Stimulated activated CD8-positive, alpha-beta memory T cell treated with anti-CD3 and anti-CD28 coated beads, Interleukin-7, amount 100 ng/mL, for 48 hours (primary cell): ENCODE data around the gene LAMC1.

Source experiments
- DNase-seq, 2 donors: peaks; one replicate each; pipeline ENCODE4 v3.0.0-alpha.2; 2020; ENCODE audit warnings: low read depth in 1 of 2; ENCODE audit errors: extremely low read depth in 1 of 2

LAMC1 gene

DNA sequence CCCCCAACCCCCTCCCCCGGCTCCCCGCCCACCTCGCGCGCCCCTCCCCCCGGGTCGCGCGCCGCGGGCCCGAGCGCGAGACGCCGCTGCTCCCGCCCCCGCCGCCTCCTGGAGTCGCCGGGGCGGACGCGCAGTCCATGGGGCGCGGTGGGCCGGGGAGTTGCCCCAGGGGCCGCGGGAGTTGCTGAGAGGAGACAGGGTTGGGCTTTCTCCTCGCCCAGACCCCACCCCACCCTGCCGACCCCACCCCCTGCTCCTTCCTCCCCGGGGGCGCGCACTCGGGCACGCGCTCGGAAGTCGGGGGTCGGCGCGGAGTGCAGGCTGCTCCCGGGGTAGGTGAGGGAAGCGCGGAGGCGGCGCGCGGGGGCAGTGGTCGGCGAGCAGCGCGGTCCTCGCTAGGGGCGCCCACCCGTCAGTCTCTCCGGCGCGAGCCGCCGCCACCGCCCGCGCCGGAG lies at the start of gene LAMC1:
Gene LAMC1, plus strand, starts transcription at position 275 of the 455 bp plus-strand sequence. CDS start 297 bp downstream, outside the sequence.
- DNase-seq, result no peak

DNA sequence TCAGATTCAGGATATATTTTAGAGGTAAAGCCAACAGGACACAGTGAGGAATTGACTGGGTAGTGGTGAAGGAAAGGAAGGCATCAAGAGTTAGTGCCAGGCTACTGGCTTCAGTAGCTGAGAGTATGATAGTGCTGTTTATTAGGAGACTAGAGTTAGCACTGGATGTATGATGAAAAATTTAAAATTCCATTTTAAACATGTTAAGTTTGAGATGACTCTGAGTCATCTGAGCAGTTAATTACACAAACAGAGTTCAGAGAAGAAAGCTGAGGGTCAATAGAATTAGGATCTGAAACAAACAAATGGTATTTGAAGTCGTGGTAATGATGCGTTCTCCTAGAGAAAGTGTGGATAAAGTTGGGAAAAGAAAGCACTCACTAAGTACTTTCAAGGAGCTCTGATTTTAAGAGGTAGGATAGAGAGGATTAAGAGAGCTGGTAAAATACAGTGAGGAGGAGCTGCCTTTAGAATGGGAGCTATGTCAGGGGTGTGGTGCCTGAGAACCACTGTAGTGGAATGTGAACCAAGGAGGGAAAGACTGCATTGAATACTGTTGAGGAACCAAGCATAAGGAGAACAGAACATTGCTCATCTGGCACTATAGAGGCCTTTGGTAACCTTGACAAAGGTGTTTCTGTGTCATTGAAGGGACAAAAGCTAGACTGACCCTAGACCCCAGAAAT lies 48.6 kb upstream of the LAMC1 start:
- DNase-seq, result no peak

DNA sequence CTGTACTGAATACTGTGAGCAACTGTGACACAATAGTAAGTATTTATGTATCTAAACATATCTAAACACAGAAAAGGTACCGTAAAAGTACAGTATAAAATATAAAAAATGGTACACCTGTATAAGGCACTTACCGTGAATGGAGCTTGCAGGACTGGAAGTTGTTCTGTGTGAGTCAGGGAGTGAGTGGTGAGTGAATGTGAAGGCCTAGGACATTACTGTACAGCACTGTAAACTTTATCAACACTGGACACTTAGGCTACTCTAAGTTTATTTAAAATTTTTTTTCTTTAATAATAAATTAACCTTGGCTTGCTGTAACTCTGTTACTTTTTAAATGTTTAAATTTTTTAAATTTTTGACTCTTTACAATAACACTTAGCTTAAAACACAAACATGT lies 45.7 kb upstream of the LAMC1 start:
- no peak for DNase-seq

DNA sequence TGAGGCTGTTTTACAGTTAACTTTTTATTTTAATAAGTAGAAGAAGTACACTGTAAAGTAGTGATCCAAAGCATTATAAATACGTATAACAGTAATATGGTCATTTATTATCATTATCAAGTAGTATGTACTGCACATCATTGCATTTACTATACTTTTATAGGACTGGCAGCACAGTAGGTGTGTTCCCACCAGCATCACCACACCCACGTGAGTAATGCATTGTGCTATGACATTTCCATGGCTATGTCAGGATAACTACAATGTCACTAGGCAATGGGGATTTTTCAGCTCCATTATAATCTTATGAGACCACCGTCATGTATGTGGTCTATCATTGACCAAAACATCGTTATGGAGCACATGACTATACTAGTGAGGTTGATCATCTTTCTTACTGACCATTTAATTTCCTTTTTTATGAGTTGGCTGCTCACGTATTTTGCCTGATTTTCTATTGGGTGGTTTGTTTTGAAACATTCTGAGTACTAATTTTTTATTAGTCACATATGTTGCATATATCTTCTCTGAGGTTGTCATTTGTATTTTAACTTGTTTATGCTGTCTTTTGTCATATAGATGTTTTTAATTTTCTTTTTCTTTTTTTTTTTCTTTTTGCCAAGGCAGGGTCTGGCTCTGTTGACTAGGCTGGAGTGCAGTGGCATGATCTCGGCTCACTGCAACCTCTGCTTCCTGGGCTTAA lies 44.9 kb upstream of the LAMC1 start:
- DNase-seq, result no peak

DNA sequence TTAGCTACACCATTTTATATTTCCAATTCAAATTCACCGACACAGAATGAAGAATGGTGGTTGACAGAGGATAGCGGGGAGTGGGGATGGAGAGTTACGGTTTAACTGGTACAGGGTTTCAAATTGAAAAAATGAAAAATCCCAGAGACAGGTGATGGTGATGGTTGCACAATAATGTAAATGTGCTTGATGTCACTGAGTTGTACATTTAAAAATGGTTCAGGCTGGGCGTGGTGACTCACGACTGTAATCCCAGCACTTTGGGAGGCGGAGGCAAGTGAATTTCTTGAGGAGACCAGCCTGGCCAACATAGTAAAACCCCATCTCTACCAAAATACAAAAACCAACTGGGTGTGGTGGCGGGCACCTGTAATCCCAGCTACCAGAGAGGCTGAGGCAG lies 39.1 kb upstream of the LAMC1 start:
- DNase-seq, result no peak

DNA sequence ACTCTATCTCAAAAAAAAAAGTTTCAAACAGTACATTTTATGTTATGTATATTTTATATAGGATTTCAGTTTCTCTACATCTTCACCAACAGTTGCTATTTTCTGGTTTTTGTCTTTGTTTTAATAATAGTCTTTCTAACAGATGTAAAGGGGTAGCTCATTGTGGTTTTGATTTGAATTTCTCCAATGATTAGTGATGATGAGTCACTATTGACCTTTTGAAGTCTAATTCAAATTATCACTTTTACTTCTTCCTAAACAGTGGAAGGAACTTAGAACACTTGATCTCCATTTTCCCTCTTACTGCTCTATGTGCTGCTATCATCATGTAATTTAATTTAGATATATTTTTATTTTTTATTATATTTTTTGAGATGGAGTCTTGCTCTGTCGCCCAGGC lies 38.6 kb upstream of the LAMC1 start:
- no peak for DNase-seq

DNA sequence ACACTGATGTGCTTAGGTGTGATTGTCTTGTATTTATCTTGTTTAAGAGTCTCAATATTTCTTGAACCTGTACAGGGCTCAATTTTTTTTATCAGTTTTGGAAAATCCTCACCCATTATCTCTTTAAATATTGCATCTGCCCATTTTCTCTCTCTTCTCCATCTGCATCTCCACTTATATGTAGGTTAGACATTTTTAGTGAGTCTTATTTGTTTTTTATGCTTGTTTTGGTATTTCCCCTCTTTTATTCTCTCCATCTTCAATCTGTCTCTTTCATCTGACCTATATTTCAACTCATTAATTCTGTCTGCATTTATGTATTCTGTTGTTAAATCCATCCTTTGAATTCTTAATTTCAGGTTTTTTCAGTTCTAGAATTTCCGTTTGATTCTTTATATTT lies 37.3 kb upstream of the LAMC1 start:
- no peak for DNase-seq

DNA sequence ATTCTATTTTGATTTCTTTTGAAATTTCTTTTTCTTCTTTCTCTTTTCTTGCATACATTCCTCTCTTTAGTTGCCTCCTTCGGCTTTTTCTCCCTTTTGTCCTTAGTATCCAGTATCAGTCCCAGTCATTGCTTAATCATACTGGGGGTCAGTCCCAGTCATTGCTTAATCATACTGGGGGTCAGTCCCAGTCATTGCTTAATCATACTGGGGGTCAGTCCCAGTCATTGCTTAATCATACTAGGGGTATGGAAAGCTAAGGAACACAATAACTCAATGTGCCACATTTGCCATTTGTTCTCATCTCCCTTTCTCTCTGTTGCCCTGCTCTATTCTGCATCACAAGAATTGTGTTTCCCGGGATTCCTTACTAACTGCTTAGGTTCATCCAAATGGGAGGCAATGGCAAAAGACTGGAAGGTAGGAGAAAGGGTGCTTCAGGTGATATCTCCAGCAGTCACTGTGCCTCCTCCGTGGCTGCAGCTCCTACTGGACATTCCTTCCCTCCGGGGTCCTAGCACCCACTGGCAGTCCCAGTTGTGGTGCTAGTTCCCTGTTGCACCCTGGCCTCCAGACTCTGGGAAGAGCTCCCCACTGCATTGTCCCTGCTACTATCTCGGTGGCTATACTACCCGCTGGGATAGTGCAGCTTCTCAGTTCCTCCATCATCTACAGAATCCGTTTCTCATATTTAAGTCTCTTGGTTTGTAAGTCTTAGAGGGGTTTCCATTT lies 32.6 kb upstream of the LAMC1 start:
- DNase-seq, result no peak

DNA sequence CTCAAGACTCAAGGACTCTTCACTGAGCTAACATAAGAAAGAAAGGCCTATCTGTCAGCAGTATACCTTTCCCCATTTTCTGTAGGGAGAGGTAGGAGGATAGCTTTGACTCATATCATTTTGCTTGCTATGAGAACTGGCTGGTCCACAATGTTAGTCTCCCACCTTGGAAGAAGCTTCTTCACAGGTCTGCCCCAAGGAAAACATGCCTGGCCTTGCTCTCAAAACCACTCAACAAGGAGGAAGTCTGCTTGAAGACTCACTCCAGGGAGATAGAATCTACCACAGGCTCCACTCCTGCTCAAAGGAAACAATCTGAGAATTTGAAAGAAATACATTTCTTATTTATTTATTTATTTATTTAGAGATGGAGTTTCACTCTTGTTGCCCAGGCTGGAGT lies 29.5 kb upstream of the LAMC1 start:
- DNase-seq, result no peak

DNA sequence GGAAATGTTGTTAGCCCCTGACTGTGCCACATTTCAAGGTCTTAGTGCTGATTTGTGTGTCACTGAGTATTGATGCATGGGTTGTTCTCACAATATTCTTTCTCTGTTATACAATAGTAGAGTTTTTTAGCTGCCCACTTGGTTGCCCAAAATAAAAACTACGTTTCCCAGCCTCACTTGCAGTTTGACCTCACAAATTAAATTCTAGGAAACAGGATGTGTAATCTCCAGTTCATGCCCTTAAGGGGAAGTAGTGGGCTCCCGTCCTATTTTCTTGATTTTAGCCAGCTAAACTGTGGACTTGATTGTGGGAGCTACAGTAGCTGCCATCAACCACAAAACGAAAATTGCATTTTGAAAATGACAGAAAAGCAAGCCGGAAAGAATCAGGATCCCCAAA lies 27.3 kb upstream of the LAMC1 start:
- DNase-seq, result no peak

DNA sequence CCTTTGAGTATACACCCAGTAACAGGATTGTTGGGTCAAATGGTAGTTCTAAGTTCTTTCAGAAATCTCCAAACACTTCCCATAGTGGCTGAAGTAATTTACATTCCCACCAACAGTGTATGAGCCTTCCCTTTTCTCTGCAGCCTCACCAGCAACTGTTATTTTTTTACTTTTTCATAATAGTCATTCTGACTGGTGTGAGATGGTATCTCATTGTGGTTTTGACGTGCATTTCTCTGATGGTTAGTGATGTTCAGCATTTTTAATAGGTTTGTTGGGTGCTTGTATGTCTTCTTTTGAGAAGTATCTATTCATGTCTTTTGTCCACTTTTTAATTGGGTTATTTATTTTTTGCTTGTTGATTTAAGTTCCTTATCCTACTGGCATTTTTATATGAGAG lies 26.4 kb upstream of the LAMC1 start:
- DNase-seq, result no peak

DNA sequence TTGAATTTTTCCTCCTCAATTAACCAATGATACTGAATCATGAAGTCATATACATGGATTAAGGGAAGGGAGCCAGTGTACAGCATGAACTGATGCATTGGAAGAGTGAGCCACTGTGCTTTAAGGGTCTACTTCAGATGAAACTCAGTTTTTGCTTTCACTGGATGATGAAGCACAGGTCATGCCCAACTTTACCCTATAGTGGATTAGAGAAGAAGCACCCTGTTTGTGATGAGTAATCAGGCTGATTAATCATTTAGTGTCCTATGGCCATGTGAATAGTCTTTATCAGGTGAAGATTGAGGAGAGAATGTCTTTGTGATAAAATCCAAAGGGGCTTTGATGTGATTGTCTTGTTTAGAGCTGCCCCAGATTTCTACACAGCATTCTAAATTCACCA lies 24.7 kb upstream of the LAMC1 start:
- no peak for DNase-seq

DNA sequence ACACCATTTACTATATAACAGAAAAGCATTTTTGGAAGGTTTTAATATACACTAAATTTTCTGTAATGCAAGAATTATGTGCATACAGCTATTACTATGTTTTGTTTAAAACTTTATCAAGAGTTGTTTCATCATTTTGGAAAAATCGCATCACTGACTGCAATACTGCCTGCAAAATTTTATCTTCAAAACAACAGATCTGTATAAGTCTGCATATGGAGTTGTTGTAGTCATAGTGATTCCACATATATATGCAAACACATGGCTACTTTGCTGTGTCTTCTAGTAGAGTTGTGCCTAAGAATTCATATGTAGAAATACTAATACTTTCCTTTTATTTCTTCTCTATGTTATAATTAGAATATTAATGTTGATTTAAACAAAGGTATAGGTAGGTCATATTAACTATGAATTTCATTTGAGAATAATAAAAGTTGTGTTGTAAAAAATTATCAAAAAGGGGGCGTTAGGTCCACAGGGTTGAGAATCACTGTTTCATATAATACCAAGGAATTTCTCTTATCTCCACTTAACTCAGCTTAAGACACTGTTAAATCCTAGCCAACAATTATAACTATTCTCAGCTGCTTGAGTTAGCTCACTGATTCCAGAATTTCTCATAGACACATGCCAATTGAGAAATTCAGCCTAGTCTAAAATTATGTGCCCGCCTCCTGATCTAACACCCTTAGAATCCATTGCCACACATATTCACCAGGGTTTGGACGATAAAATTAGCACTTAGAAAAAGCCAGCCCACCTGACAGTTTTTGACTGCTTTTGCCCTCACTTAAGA lies 22.9 kb upstream of the LAMC1 start:
- no peak for DNase-seq

DNA sequence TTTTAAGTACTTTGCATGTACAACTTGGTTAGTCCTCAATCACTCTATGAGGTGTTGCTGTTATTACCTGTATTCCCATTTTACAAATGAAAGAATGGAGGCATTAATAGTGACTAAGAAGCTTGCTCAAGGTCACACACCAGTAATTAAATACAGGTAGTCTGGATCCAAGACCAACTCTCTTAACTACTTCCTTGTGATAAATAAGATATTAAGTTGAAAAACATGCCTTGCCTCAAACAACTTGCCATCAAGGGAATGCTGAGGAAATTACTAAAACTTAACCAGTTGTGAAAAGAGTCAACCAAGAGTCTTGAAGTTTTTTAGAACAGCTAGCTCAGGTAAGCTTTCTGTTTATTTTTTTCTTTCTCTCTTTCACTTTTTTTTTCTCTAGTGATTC lies 21.0 kb upstream of the LAMC1 start:
- DNase-seq, result no peak

DNA sequence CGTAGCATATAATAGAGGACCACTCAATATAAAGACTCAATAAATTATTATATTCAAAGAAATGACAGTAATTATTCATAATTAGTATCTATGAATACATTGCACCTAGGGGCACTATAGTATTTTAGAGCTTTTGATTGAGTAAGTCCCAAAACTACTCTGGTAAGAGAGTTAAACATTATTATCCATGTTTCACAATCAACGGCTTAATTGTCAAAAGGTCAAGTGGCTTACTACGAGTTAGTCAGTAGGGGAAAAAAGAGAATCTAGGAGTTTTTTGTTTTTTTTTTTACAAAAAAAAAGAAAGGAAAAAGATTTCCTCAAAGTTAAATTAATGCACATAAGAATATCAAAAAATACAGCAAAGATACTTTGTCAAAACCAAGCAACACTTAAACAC lies 20.4 kb upstream of the LAMC1 start:
- DNase-seq, result no peak

DNA sequence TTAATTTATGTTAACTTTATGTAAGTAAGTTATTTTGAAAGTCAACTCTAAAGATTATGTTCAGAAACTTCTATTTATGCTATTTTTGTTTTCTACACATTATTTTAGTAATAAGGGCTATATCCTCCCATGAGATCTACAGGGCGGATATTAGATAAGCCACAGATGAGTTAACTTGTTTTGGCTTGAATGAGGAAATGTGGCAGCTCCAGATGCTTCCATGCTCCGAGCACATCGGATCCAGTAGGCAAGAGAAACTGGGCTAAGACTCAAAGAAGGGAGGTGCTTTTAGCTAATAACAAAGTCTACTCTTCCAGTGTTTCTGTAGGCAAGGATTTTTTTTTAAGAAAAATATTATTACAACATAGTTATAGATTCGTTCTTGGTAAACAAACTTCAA lies 20.0 kb upstream of the LAMC1 start:
- DNase-seq, result no peak

DNA sequence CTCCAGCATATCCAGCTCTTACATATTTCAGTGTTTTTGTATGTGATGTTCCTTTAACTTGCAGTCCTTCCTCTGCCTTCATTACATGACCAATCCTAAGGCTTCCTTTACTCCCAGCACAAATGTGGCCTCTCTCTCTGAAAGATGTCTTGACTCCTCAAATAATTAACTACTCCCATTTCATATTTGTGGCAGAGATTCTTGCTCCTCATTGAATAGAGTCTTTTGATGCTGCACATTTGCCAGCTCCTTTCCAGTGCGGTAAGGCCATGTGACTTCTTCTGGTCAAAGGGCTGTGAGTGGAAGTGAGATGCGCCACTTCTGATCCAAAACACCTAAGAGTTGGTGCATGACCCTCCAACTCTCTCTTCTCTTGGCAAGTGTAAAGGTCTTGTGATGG lies 19.1 kb upstream of the LAMC1 start:
- DNase-seq, result no peak

DNA sequence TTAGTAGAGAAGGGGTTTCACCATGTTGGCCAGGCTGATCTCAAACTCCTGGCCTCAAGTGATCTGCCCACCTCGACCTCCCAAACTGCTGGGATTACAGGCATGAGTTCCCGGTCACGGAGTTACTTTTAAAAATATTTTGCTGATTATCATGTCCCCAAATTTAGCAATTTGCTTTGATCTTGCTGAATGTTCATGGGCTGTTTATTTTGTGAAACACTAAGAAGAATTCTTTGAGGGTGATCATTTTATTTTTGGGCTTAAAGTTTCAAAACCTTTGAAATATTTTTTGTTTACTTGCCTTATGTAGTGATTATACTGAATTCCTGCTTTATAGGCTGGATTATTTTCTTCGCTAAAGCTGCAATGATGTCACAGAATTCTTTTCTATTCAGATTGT lies 11.4 kb upstream of the LAMC1 start:
- no peak for DNase-seq

DNA sequence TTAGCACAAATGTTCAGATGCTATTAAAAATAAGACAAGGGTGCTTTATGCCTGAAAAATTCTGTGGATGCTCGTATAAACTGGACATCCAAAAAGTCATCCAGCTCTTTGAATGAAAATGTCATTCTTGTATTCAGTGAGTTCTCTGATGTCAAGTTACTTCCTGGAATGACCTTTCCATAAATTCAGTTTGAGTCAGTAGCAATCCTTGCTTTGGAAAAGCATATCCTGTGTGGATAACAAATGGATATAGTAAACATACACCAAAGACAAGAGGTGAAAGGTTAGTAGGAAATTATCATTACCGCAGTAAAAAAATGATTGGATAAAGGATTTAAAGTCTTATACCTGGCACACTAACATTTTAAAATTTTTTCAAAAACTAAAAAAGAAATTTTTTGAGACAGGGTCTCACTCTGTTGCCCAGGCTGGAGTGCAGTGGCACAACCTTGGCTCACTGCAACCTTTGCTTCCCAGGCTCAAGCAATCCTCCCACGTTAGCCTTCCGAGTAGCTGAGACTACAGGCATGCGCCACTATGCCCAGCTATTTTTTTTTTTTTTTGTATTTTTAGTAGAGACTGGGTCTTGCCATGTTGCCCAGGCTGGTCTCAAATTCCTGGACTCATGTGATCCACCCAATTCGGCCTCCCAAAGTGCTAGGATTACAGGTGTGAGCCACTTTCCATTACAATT lies 10.8 kb upstream of the LAMC1 start:
- DNase-seq, result no peak

DNA sequence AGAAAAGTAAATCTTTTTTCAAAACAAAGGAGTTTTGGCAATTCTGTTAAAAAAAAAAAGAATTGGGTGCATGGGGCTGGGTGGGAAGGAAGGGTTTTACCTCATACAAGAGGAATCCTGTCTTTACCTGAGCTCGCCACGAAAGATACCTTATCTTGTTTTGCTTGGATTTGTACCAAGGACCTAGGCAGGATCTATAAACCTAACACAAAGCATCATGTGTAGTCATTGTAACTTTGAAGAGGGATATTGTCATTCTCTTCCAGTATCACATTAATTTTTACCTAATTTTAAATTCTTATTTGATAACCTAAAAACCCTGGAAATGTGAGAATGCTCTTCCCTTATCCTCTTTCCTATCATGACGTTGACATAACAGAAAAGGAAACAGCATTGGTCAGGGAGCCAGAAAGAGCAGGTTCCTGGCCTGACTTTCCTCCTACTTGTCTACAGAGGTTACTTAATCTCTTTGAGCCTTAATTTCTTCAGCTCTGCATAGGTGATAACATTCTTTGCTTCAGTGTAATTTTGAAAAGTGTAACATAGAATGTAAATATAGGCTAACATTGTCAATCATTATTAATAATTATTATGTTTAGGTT lies 4.0 kb upstream of the LAMC1 start:
- DNase-seq, result no peak
